GM12878 (cell line): ENCODE measurements around the gene EGFL8.
A peak's percentile ranks its signal among the peaks of the same experiment; 100 is the strongest.

Experiments used
- GATAD2B ChIP-seq: fragments of 450-650 bp; conservative IDR thresholded peaks from 2 replicates; pipeline ENCODE4 v1.6.1; 2017; ENCODE audit warnings: low read depth, mild to moderate bottlenecking, moderate library complexity
- SREBF1 ChIP-seq: IDR thresholded peaks from 2 replicates; pipeline ENCODE4 v1.6.1; 2012; ENCODE audit warnings: mild to moderate bottlenecking, low read length
- STAT1 ChIP-seq: fragments of 450-650 bp; conservative IDR thresholded peaks from 2 replicates; pipeline ENCODE4 v1.6.1; 2014; ENCODE audit warnings: antibody characterized with exemption, mild to moderate bottlenecking
- TF ChIP-seq, protein P1 (sequence below), 3 experiments: IDR thresholded peaks in 2 of 3; conservative IDR thresholded peaks in 1 of 3; 2 replicates each; pipeline ENCODE4 v1.5.1; 2011; ENCODE audit warnings: low read depth in 3 of 3, low read length in 3 of 3, mild to moderate bottlenecking in 3 of 3, control low read depth in 2 of 3, moderate library complexity in 2 of 3, inconsistent platforms in 1 of 3, mixed read lengths in 1 of 3; ENCODE audit not compliant: control insufficient read depth in 2 of 3, insufficient read depth in 1 of 3; ENCODE audit errors: extremely low read depth in 1 of 3

- no peak for TF ChIP-seq GATAD2B
- TF ChIP-seq, protein P1, sequence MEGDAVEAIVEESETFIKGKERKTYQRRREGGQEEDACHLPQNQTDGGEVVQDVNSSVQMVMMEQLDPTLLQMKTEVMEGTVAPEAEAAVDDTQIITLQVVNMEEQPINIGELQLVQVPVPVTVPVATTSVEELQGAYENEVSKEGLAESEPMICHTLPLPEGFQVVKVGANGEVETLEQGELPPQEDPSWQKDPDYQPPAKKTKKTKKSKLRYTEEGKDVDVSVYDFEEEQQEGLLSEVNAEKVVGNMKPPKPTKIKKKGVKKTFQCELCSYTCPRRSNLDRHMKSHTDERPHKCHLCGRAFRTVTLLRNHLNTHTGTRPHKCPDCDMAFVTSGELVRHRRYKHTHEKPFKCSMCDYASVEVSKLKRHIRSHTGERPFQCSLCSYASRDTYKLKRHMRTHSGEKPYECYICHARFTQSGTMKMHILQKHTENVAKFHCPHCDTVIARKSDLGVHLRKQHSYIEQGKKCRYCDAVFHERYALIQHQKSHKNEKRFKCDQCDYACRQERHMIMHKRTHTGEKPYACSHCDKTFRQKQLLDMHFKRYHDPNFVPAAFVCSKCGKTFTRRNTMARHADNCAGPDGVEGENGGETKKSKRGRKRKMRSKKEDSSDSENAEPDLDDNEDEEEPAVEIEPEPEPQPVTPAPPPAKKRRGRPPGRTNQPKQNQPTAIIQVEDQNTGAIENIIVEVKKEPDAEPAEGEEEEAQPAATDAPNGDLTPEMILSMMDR (IDR thresholded peaks at IDR 0.05 in 2 of 3, conservative IDR thresholded peaks at IDR 0.05 in 1 of 3; ENCODE audit: control insufficient read depth in 2 of 3, extremely low read depth in 1 of 3, insufficient read depth in 1 of 3, low read depth in 3 of 3, low read length in 3 of 3): peak; percentile 93 to 96 (median 95)
- no peak for TF ChIP-seq SREBF1
- TF ChIP-seq STAT1: no peak
Observed at GRCh38 chr6:32118782-32119628, 45.4 kb upstream of the EGFL8 start.
